HCT116 (cell line): Measurements from ENCODE around the gene SHISAL1. TPM values are rescaled to one million over a fixed set of nuclear protein-coding genes. Genes with fewer than 3 reads are reported as not detected.

ENCODE experiments used
- ATAC-seq: fragments of 200-7000 bp; cut with Tn5 transposase; 2 replicates; pipeline ENCODE4 v1.9.1; 2020; ENCODE audit warnings: mild to moderate bottlenecking, moderate library complexity
- BruUV-seq: library from RNA; stranded (reverse); fragments of 400-500 nt; replicated peaks from 2 replicates; lab custom pipeline; 2021; lab: Mats Ljungman, UMichigan
- CTCF ChIA-PET: fragments of 300-600 bp; sonication (Branson Sonifier 250); formaldehyde crosslinking; loops from one replicate; lab custom pipeline; 2021; ENCODE audit warnings: antibody characterized with exemption; lab: Charles Lee
- POLR2A ChIA-PET: fragments of 300-600, 350-600 bp; sonication (Branson Sonifier 250); formaldehyde crosslinking; loops from one replicate; lab custom pipeline; 2021; ENCODE audit warnings: antibody characterized with exemption; lab: Charles Lee
- RAD21 ChIA-PET, 2 experiments: fragments of 300-600 bp; sonication (Branson Sonifier 250); formaldehyde crosslinking; loops; one replicate each; lab custom pipeline; 2023; ENCODE audit warnings: low total read pairs in 2 of 2; ENCODE audit not compliant: uncharacterized antibody in 2 of 2, unreplicated experiment in 2 of 2, low non-redundant PET in 1 of 2; lab: Charles Lee
- DNase-seq: peaks from one replicate; pipeline ENCODE4 v3.0.0-alpha.2; 2010; ENCODE audit warnings: low read depth, low spot score
- H2AFZ ChIP-seq: fragments of 200-600 bp; shearing (Covaris generic), sonication (generic); 2 replicates; pipeline ENCODE4 v1.6.1; 2017; ENCODE audit warnings: low read depth, mixed run types, mixed read lengths, antibody characterized with exemption, low read length; ENCODE audit not compliant: poor library complexity, severe bottlenecking
- H3K27ac ChIP-seq: 2 replicates; pipeline ENCODE4 v1.5.1; 2012; ENCODE audit warnings: low read depth, low read length
- H3K27me3 ChIP-seq: fragments of 200-600 bp; sonication (generic); 2 replicates; pipeline ENCODE4 v1.6.1; 2016; ENCODE audit warnings: mixed run types, low read length, mixed read lengths; ENCODE audit not compliant: insufficient read depth
- H3K36me3 ChIP-seq, 2 experiments: fragments of 200-500 bp in 1 of 2; fragments of 200-600 bp in 1 of 2; sonication (Bioruptor generic) in 1 of 2; sonication (generic) in 1 of 2; 2 replicates each; pipeline versions ENCODE4 v1.5.1 to v1.6.1; 2014 to 2016; ENCODE audit warnings: low read length in 2 of 2, inconsistent platforms in 1 of 2, mixed read lengths in 1 of 2, mixed run types in 1 of 2; ENCODE audit not compliant: insufficient read depth in 2 of 2, control insufficient read depth in 1 of 2
- H3K4me1 ChIP-seq, 2 experiments: fragments of 200-600 bp in 1 of 2; sonication (generic) in 1 of 2; 2 replicates each; pipeline versions ENCODE4 v1.5.1 to v1.6.1; 2012 to 2017; ENCODE audit warnings: low read length in 2 of 2, inconsistent platforms in 1 of 2, mild to moderate bottlenecking in 1 of 2, mixed read lengths in 1 of 2, mixed run types in 1 of 2, moderate library complexity in 1 of 2; ENCODE audit not compliant: insufficient read depth in 2 of 2, control insufficient read depth in 1 of 2
- H3K4me2 ChIP-seq: fragments of 200-600 bp; sonication (generic); 2 replicates; pipeline ENCODE4 v1.6.1; 2017; ENCODE audit warnings: mixed run types, low read length, mixed read lengths
- H3K4me3 ChIP-seq, 2 experiments: fragments of 200-600 bp in 1 of 2; sonication (generic) in 1 of 2; replicated peaks in 1 of 2; 2 replicates each; pipeline ENCODE4 v1.5.1; 2011 to 2016; ENCODE audit warnings: low read length in 2 of 2, control low read depth in 1 of 2, low read depth in 1 of 2, mild to moderate bottlenecking in 1 of 2, mixed read lengths in 1 of 2, mixed run types in 1 of 2
- H3K79me2 ChIP-seq: fragments of 200-600 bp; sonication (generic); 2 replicates; pipeline ENCODE4 v1.6.1; 2017; ENCODE audit warnings: mild to moderate bottlenecking, mixed run types, low read length, moderate library complexity, mixed read lengths; ENCODE audit not compliant: insufficient read depth
- H3K9ac ChIP-seq: fragments of 200-600 bp; sonication (generic); 2 replicates; pipeline ENCODE4 v1.6.1; 2016; ENCODE audit warnings: low read length, mixed read lengths
- H3K9me2 ChIP-seq: fragments of 200-600 bp; sonication (generic), shearing (Covaris generic); 2 replicates; pipeline ENCODE4 v1.6.1; 2017; ENCODE audit warnings: mixed run types, mild to moderate bottlenecking, moderate library complexity; ENCODE audit not compliant: insufficient read depth
- H3K9me3 ChIP-seq, 2 experiments: fragments of 200-500 bp in 1 of 2; fragments of 200-600 bp in 1 of 2; sonication (Bioruptor generic) in 1 of 2; sonication (generic) in 1 of 2; 2 replicates each; pipeline ENCODE4 v1.6.1; 2014 to 2017; ENCODE audit warnings: low read length in 2 of 2, mixed read lengths in 2 of 2, inconsistent platforms in 1 of 2, low read depth in 1 of 2, mild to moderate bottlenecking in 1 of 2, mixed run types in 1 of 2, moderate library complexity in 1 of 2; ENCODE audit not compliant: control insufficient read depth in 1 of 2, insufficient read depth in 1 of 2
- H4K20me1 ChIP-seq: fragments of 200-600 bp; sonication (generic), shearing (Covaris generic); 2 replicates; pipeline ENCODE4 v1.6.1; 2017; ENCODE audit warnings: mixed run types, mild to moderate bottlenecking, moderate library complexity; ENCODE audit not compliant: insufficient read depth
- CBX3 ChIP-seq: IDR thresholded peaks from 2 replicates; pipeline ENCODE4 v1.6.1; 2012; ENCODE audit warnings: low read depth
- EGR1 ChIP-seq: IDR thresholded peaks from 2 replicates; pipeline ENCODE4 v1.6.1; 2012; ENCODE audit warnings: low read depth
- ELF1 ChIP-seq: IDR thresholded peaks from 2 replicates; pipeline ENCODE4 v1.6.1; 2012; ENCODE audit warnings: low read depth, borderline replicate concordance
- EZH2phosphoT487 ChIP-seq: fragments of 200-600 bp; IDR thresholded peaks from 2 replicates; pipeline ENCODE4 v1.6.1; 2018; ENCODE audit warnings: antibody characterized with exemption, borderline replicate concordance
- POLR2A ChIP-seq: IDR thresholded peaks from 2 replicates; pipeline ENCODE4 v1.7.0; 2011; ENCODE audit warnings: borderline replicate concordance; ENCODE audit not compliant: insufficient read depth, insufficient read length; ENCODE audit errors: extremely low read depth
- POLR2AphosphoS5 ChIP-seq: IDR thresholded peaks from 2 replicates; pipeline ENCODE4 v1.6.1; 2011; ENCODE audit warnings: mild to moderate bottlenecking, low read depth, low read length, moderate library complexity
- RAD21 ChIP-seq: IDR thresholded peaks from 2 replicates; pipeline ENCODE4 v1.6.1; 2012; ENCODE audit warnings: low read depth, mild to moderate bottlenecking
- SIN3A ChIP-seq: IDR thresholded peaks from 2 replicates; pipeline ENCODE4 v1.6.1; 2012; ENCODE audit warnings: low read depth
- TCF7L2 ChIP-seq: IDR thresholded peaks from 2 replicates; pipeline ENCODE4 v1.7.0; 2011; ENCODE audit warnings: borderline replicate concordance, inconsistent platforms; ENCODE audit not compliant: insufficient read depth, insufficient read length; ENCODE audit errors: extremely low read depth
- ZBTB33 ChIP-seq: IDR thresholded peaks from 2 replicates; pipeline ENCODE4 v1.6.1; 2011; ENCODE audit warnings: mild to moderate bottlenecking, low read length, moderate library complexity; ENCODE audit not compliant: insufficient replicate concordance; ENCODE audit errors: extremely low read depth
- ZNF274 ChIP-seq: fragments of 200-500 bp; sonication (Bioruptor generic); IDR thresholded peaks from 2 replicates; pipeline ENCODE4 v1.6.1; 2014; ENCODE audit warnings: mild to moderate bottlenecking, low read depth, low read length, inconsistent platforms
- intact Hi-C: fragments of 100-400 bp; cut with micrococcal nuclease; formaldehyde crosslinking; loops from 2 replicates; pipeline ENCODE4 v1.10.0; 2022
- total RNA-seq: library from RNA; stranded (reverse); gene quantifications from one replicate; pipeline ENCODE4 v1.2.1, GENCODE V29; 2021; ENCODE audit not compliant: unreplicated experiment
- TF ChIP-seq, protein P1 (sequence below): IDR thresholded peaks from 2 replicates; pipeline ENCODE4 v1.6.1; 2012; ENCODE audit warnings: low read depth
- TF ChIP-seq, protein P2 (sequence below), 3 experiments: fragments of 200-600 bp in 1 of 3; sonication (generic) in 1 of 3; IDR thresholded peaks in 2 of 3; conservative IDR thresholded peaks in 1 of 3; 2 replicates each; pipeline ENCODE4 v1.5.1; 2012 to 2017; ENCODE audit warnings: low read depth in 2 of 3, low read length in 2 of 3, antibody characterized with exemption in 1 of 3, borderline replicate concordance in 1 of 3, control low read depth in 1 of 3, mild to moderate bottlenecking in 1 of 3, mixed read lengths in 1 of 3, mixed run types in 1 of 3, moderate library complexity in 1 of 3; ENCODE audit not compliant: insufficient read depth in 1 of 3

The SHISAL1 gene
- total RNA-seq, 1 experiment from 2014 or later, result not detected

GRCh38 chr22:44200451-44200850 is 112.3 kb downstream of the SHISAL1 start:
- Histone ChIP-seq H3K79me2 (no peaks in the 10 kb centered on the region), H4K20me1 (no peaks in the 10 kb centered on the region), H3K27ac (no peak overlapping the region), H3K9me3 (no peaks in the 10 kb centered on the region), H2AFZ (no peak overlapping the region), H3K4me2 (no peak overlapping the region), H3K4me1 (no peaks in the 10 kb centered on the region), H3K27me3 (peaks cover 11% of the 10 kb centered on the region; the same call in 1 of the 2 replicates), H3K4me3 (no peak overlapping the region), H3K9ac (no peak overlapping the region), H3K9me2 (no peaks in the 10 kb centered on the region), H3K36me3 (no peaks in the 10 kb centered on the region)
- intact Hi-C loops, result no loop called here
- RAD21 ChIA-PET, result no interaction called here
- TF ChIP-seq RAD21 (no peak), CBX3 (no peak), ELF1 (no peak), ZNF274 (no peak), EGR1 (no peak), EZH2phosphoT487 (no peak), POLR2AphosphoS5 (no peak)
- CTCF ChIA-PET, result no interaction called here
- BruUV-seq, result no TSS peak
- POLR2A ChIA-PET, result no interaction called here
- DNase-seq, result no peak
- ATAC-seq, result no peak

DNA sequence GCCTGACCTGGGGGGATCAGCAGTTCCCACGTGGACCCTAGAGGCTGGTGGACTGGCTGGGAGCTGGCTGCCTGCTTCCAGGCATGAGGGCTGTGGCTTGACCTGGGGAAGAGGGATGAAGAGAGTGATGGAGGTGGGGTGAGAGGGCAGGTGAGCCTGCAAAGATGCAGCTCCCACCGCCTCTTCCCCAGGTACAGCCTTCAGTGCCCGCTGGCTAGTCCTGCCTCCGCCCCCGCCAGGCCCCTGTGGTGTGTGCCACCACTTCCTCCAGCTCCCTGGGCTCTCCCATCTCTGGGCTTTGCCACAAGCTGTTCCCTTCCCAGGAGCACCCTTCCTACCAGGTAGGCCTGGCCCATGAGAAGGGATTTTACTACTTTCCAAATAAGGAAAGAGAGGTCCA is 112.9 kb downstream of the SHISAL1 start:
- ChIA-PET POLR2A (no interaction called here), RAD21 (no interaction called here), CTCF (no interaction called here)
- no peak for ATAC-seq
- H3K4me1 ChIP-seq, result no peaks in the 10 kb centered on the region
- no peak for DNase-seq
- intact Hi-C loops, result no loop called here
- no peak overlapping the region for H3K27ac ChIP-seq
- BruUV-seq, result no TSS peak
- no peak overlapping the region for H3K4me3 ChIP-seq
- H3K27me3 ChIP-seq, result peaks cover 15% of the 10 kb centered on the region; the same call in 1 of the 2 replicates
- no peaks in the 10 kb centered on the region for H4K20me1 ChIP-seq
- no peaks in the 10 kb centered on the region for H3K36me3 ChIP-seq
- no peaks in the 10 kb centered on the region for H3K9me2 ChIP-seq
- no peak overlapping the region for H2AFZ ChIP-seq
- H3K4me2 ChIP-seq, result no peak overlapping the region
- H3K9me3 ChIP-seq, result no peaks in the 10 kb centered on the region
- no peak overlapping the region for H3K9ac ChIP-seq
- H3K79me2 ChIP-seq, result no peaks in the 10 kb centered on the region
- TF ChIP-seq SIN3A (no peak), POLR2A (no peak), CBX3 (no peak), TCF7L2 (no peak), EZH2phosphoT487 (no peak), ZBTB33 (no peak), ZNF274 (no peak)
- TF ChIP-seq, protein P1, sequence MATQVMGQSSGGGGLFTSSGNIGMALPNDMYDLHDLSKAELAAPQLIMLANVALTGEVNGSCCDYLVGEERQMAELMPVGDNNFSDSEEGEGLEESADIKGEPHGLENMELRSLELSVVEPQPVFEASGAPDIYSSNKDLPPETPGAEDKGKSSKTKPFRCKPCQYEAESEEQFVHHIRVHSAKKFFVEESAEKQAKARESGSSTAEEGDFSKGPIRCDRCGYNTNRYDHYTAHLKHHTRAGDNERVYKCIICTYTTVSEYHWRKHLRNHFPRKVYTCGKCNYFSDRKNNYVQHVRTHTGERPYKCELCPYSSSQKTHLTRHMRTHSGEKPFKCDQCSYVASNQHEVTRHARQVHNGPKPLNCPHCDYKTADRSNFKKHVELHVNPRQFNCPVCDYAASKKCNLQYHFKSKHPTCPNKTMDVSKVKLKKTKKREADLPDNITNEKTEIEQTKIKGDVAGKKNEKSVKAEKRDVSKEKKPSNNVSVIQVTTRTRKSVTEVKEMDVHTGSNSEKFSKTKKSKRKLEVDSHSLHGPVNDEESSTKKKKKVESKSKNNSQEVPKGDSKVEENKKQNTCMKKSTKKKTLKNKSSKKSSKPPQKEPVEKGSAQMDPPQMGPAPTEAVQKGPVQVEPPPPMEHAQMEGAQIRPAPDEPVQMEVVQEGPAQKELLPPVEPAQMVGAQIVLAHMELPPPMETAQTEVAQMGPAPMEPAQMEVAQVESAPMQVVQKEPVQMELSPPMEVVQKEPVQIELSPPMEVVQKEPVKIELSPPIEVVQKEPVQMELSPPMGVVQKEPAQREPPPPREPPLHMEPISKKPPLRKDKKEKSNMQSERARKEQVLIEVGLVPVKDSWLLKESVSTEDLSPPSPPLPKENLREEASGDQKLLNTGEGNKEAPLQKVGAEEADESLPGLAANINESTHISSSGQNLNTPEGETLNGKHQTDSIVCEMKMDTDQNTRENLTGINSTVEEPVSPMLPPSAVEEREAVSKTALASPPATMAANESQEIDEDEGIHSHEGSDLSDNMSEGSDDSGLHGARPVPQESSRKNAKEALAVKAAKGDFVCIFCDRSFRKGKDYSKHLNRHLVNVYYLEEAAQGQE, result no peak
- TF ChIP-seq, protein P2, sequence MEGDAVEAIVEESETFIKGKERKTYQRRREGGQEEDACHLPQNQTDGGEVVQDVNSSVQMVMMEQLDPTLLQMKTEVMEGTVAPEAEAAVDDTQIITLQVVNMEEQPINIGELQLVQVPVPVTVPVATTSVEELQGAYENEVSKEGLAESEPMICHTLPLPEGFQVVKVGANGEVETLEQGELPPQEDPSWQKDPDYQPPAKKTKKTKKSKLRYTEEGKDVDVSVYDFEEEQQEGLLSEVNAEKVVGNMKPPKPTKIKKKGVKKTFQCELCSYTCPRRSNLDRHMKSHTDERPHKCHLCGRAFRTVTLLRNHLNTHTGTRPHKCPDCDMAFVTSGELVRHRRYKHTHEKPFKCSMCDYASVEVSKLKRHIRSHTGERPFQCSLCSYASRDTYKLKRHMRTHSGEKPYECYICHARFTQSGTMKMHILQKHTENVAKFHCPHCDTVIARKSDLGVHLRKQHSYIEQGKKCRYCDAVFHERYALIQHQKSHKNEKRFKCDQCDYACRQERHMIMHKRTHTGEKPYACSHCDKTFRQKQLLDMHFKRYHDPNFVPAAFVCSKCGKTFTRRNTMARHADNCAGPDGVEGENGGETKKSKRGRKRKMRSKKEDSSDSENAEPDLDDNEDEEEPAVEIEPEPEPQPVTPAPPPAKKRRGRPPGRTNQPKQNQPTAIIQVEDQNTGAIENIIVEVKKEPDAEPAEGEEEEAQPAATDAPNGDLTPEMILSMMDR (IDR thresholded peaks at IDR 0.05 in 2 of 3, conservative IDR thresholded peaks at IDR 0.05 in 1 of 3; ENCODE audit: borderline replicate concordance in 1 of 3, insufficient read depth in 1 of 3, low read depth in 2 of 3, low read length in 2 of 3), result no peak
